SK-N-SH treated with all-trans-retinoic acid at 6 μM for 48 hours (cell line): Measurements from ENCODE around the gene SBF2.

Experiments used
- ARNTL ChIP-seq: fragments of 450-650 bp; formaldehyde crosslinking; IDR thresholded peaks from 2 replicates; pipeline ENCODE4 v1.5.0; 2020; ENCODE audit warnings: low read depth, mild to moderate bottlenecking, moderate library complexity, borderline replicate concordance
- GLIS3 ChIP-seq: fragments of 250-450 bp; sonication (Bioruptor Pico); IDR thresholded peaks from 2 replicates; pipeline ENCODE4 v1.5.0; 2020; ENCODE audit warnings: mild to moderate bottlenecking, moderate library complexity
- ZFP30 ChIP-seq: fragments of 450-650 bp; formaldehyde crosslinking; IDR thresholded peaks from 2 replicates; pipeline ENCODE4 v1.5.0; 2022; ENCODE audit warnings: mild to moderate bottlenecking, moderate library complexity
- ZNF70 ChIP-seq: fragments of 450-650 bp; formaldehyde crosslinking; IDR thresholded peaks from 2 replicates; pipeline ENCODE4 v1.5.0; 2020; ENCODE audit warnings: mild to moderate bottlenecking, moderate library complexity
- ZNF8 ChIP-seq: fragments of 450-650 bp; formaldehyde crosslinking; IDR thresholded peaks from 2 replicates; pipeline ENCODE4 v1.5.0; 2020; ENCODE audit warnings: mild to moderate bottlenecking, moderate library complexity

DNA sequence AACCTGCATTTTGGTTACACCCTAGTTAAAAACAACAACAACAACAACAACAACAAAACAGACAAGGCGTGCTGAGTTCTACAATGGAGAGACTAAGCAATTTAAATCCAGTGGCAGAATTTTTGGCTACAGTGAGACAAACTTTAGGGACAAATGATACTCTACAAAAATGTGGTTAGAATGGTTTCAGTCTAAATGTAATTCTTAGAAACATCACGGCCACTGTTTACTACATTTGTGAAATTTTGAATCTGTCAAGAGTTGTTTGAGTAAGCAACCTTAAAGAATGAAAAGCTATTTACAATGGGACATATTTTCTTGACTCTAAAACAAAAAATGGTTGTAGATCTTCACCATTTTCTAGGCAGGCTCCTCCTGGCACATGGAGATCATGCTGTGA is 370.7 kb downstream of the SBF2 start:
- TF ChIP-seq ZNF70 (CRISPR knock-in tag) (no peak), ZFP30 (CRISPR knock-in tag) (no peak), ARNTL (no peak), GLIS3 (CRISPR knock-in tag) (no peak), ZNF8 (CRISPR knock-in tag) (no peak)
